Thymus (tissue), 11 donors: ENCODE results near the gene NHLRC2. TPM values are rescaled to one million over a fixed set of nuclear protein-coding genes. Genes with fewer than 3 reads are reported as not detected.

Experiments used
- DNase-seq, 9 donors: peaks; one replicate each; pipeline ENCODE4 v3.0.0-alpha.2; 2013; ENCODE audit warnings: low spot score in 9 of 9, low read depth in 6 of 9, missing footprints in 1 of 9
- H3K27ac ChIP-seq, 2 donors: one replicate each; pipeline ENCODE4 v1.5.1; 2013; ENCODE audit warnings: control low read depth in 1 of 2, low read depth in 1 of 2, low read length in 1 of 2, mild to moderate bottlenecking in 1 of 2, moderate library complexity in 1 of 2
- H3K27me3 ChIP-seq, 2 donors: one replicate each; pipeline ENCODE4 v1.5.1; 2013; ENCODE audit warnings: low read length in 1 of 2; ENCODE audit not compliant: control insufficient read depth in 2 of 2, insufficient read depth in 1 of 2
- H3K36me3 ChIP-seq, 2 donors: one replicate each; pipeline ENCODE4 v1.5.1; 2013; ENCODE audit warnings: low read length in 1 of 2, mild to moderate bottlenecking in 1 of 2, moderate library complexity in 1 of 2; ENCODE audit not compliant: control insufficient read depth in 2 of 2, insufficient read depth in 2 of 2
- H3K4me1 ChIP-seq, 2 donors: one replicate each; pipeline ENCODE4 v1.5.1; 2013; ENCODE audit warnings: low read length in 2 of 2; ENCODE audit not compliant: control insufficient read depth in 2 of 2, insufficient read depth in 2 of 2
- H3K4me3 ChIP-seq, 2 donors: one replicate each; pipeline ENCODE4 v1.5.1; 2013; ENCODE audit warnings: low read length in 2 of 2, control low read depth in 1 of 2, mild to moderate bottlenecking in 1 of 2
- H3K9me3 ChIP-seq, 2 donors: one replicate each; pipeline ENCODE4 v1.5.1; 2013; ENCODE audit warnings: low read length in 1 of 2, mild to moderate bottlenecking in 1 of 2; ENCODE audit not compliant: control insufficient read depth in 2 of 2, insufficient read depth in 1 of 2
- WGBS: extraction: QIAGEN DNeasy Blood & Tissue Kit; methylation state at CpG from one replicate; pipeline ENCODE4 v1.1.7; 2013; 5-methylcytosine and 5-hydroxymethylcytosine counted together
- polyA plus RNA-seq: library from polyadenylated mRNA; stranded (reverse); fragments of 200-250 nt; gene quantifications from one replicate; pipeline ENCODE4 v1.2.3, GENCODE V29; 2013
- total RNA-seq: library from RNA; stranded (reverse); fragments of 120-200 nt; gene quantifications from one replicate; pipeline ENCODE4 v1.2.4, GENCODE V29; 2013
- donor health status: healthy.

NHLRC2 gene
- total and polyA plus RNA-seq, 2 donors: 6.2 to 7.6 TPM

GRCh38 chr10:113893570-113893969 is 39.1 kb downstream of the NHLRC2 start:
- Histone ChIP-seq H3K4me1 (no peaks in the 10 kb centered on the region), H3K4me3 (no peak overlapping the region), H3K27me3 (no peaks in the 10 kb centered on the region), H3K27ac (no peak overlapping the region), H3K36me3 (peaks cover 6 to 8% of the 10 kb centered on the region in 2 donors), H3K9me3 (no peaks in the 10 kb centered on the region)
- no peak for DNase-seq
- WGBS: 95% methylated on average over 2 of the region's 2 CpGs

- no peak overlapping the region for H3K4me3 ChIP-seq
- no peak overlapping the region for H3K27ac ChIP-seq
- no peaks in the 10 kb centered on the region for H3K27me3 ChIP-seq
- DNase-seq: no peak
- no peaks in the 10 kb centered on the region for H3K9me3 ChIP-seq
- peaks cover 8 to 12% of the 10 kb centered on the region in 2 donors for H3K36me3 ChIP-seq
- H3K4me1 ChIP-seq: no peaks in the 10 kb centered on the region
- WGBS: 99% methylated on average over 1 of the region's 1 CpG
Observed at GRCh38 chr10:113894581-113894980, 40.1 kb downstream of the NHLRC2 start.

GRCh38 chr10:113895018-113895417 is 40.6 kb downstream of the NHLRC2 start:
- no peak for DNase-seq
- Histone ChIP-seq H3K4me1 (no peaks in the 10 kb centered on the region), H3K27ac (no peak overlapping the region), H3K36me3 (peaks cover 8 to 12% of the 10 kb centered on the region in 2 donors), H3K4me3 (no peak overlapping the region), H3K9me3 (no peaks in the 10 kb centered on the region), H3K27me3 (no peaks in the 10 kb centered on the region)

- WGBS: 90% methylated on average over 6 of the region's 6 CpGs
- Histone ChIP-seq H3K9me3 (no peaks in the 10 kb centered on the region), H3K36me3 (peaks cover 8 to 16% of the 10 kb centered on the region in 2 donors), H3K4me3 (no peak overlapping the region), H3K27me3 (no peaks in the 10 kb centered on the region), H3K4me1 (no peaks in the 10 kb centered on the region), H3K27ac (no peak overlapping the region)
- DNase-seq: no peak
Observed at GRCh38 chr10:113897693-113898618, 43.5 kb downstream of the NHLRC2 start.

- no peaks in the 10 kb centered on the region for H3K4me1 ChIP-seq
- no peaks in the 10 kb centered on the region for H3K9me3 ChIP-seq
- no peak for DNase-seq
- H3K27ac ChIP-seq: no peak overlapping the region
- peaks cover 8 to 31% of the 10 kb centered on the region in 2 donors for H3K36me3 ChIP-seq
- H3K4me3 ChIP-seq: no peak overlapping the region
- no peaks in the 10 kb centered on the region for H3K27me3 ChIP-seq
- 98% methylated on average over 2 of the region's 2 CpGs for WGBS
Observed at GRCh38 chr10:113899952-113900598, 45.6 kb downstream of the NHLRC2 start.

GRCh38 chr10:113905756-113906155 is 51.3 kb downstream of the NHLRC2 start:
- no peaks in the 10 kb centered on the region for H3K4me1 ChIP-seq
- WGBS: 100% methylated on average over 1 of the region's 1 CpG
- H3K36me3 ChIP-seq: peaks cover 11 to 43% of the 10 kb centered on the region in 2 donors
- no peak for DNase-seq
- H3K4me3 ChIP-seq: no peak overlapping the region
- H3K27me3 ChIP-seq: no peaks in the 10 kb centered on the region
- no peaks in the 10 kb centered on the region for H3K9me3 ChIP-seq
- no peak overlapping the region for H3K27ac ChIP-seq

GRCh38 chr10:113907166-113907565 is 52.7 kb downstream of the NHLRC2 start:
- Histone ChIP-seq H3K27me3 (no peaks in the 10 kb centered on the region), H3K4me1 (no peaks in the 10 kb centered on the region), H3K9me3 (no peaks in the 10 kb centered on the region), H3K27ac (no peak overlapping the region), H3K4me3 (no peak overlapping the region), H3K36me3 (peaks cover 8 to 36% of the 10 kb centered on the region in 2 donors)
- 86% methylated on average over 3 of the region's 3 CpGs for WGBS
- DNase-seq: no peak

- no peak overlapping the region for H3K27ac ChIP-seq
- DNase-seq: no peak
- no peak overlapping the region for H3K4me3 ChIP-seq
- no peaks in the 10 kb centered on the region for H3K4me1 ChIP-seq
- 93% methylated on average over 1 of the region's 1 CpG for WGBS
- H3K9me3 ChIP-seq: no peaks in the 10 kb centered on the region
- H3K36me3 ChIP-seq: peaks cover 8 to 36% of the 10 kb centered on the region in 2 donors
- H3K27me3 ChIP-seq: no peaks in the 10 kb centered on the region
Observed at GRCh38 chr10:113908236-113908635, 53.8 kb downstream of the NHLRC2 start.

- H3K36me3 ChIP-seq: peaks cover 5 to 13% of the 10 kb centered on the region in 2 donors
- H3K9me3 ChIP-seq: no peaks in the 10 kb centered on the region
- H3K4me3 ChIP-seq: no peak overlapping the region
- H3K4me1 ChIP-seq: no peaks in the 10 kb centered on the region
- no peaks in the 10 kb centered on the region for H3K27me3 ChIP-seq
- no peak for DNase-seq
- WGBS: 97% methylated on average over 1 of the region's 1 CpG
- no peak overlapping the region for H3K27ac ChIP-seq
Observed at GRCh38 chr10:113911113-113911512, 56.7 kb downstream of the NHLRC2 start.
